CD4-positive, alpha-beta T cell (primary cell): ENCODE data around the gene FTCDNL1. TPM values are rescaled to one million over a fixed set of nuclear protein-coding genes. Genes with fewer than 3 reads are reported as not detected.

ENCODE experiments used
- ATAC-seq: fragments of 200-7000 bp; cut with Tn5 transposase; one replicate; pipeline ENCODE4 v1.10.0; 2022; ENCODE audit warnings: mild to moderate bottlenecking; ENCODE audit not compliant: poor library complexity
- CTCF ChIA-PET: fragments of 350-600 bp; sonication (Branson Sonifier 250); formaldehyde crosslinking; loops from one replicate; lab custom pipeline; 2021; ENCODE audit warnings: antibody characterized with exemption, inconsistent platforms; lab: Charles Lee
- POLR2A ChIA-PET: fragments of 350-600 bp; sonication (Branson Sonifier 250); formaldehyde crosslinking; loops from one replicate; lab custom pipeline; 2021; ENCODE audit warnings: antibody characterized with exemption, inconsistent platforms; lab: Charles Lee
- DNase-seq, 14 experiments: peaks; one replicate each; pipeline ENCODE4 v3.0.0-alpha.2; 2013 to 2020; ENCODE audit warnings: mixed read lengths in 2 of 14
- H3K27ac ChIP-seq, 2 donors: one replicate each; pipeline versions ENCODE4 v1.5.1 to v1.7.0; 2013; ENCODE audit warnings: low read length in 2 of 2, low read depth in 1 of 2, mild to moderate bottlenecking in 1 of 2
- H3K27me3 ChIP-seq, 2 experiments: 1 replicate in 1 of 2; 2 replicates in 1 of 2; pipeline versions ENCODE4 v1.6.1 to v1.7.0; 2013; ENCODE audit warnings: low read length in 2 of 2, control low read depth in 1 of 2, mild to moderate bottlenecking in 1 of 2, moderate library complexity in 1 of 2; ENCODE audit not compliant: insufficient read depth in 2 of 2, control insufficient read depth in 1 of 2
- H3K36me3 ChIP-seq: one replicate; pipeline ENCODE4 v1.6.1; 2013; ENCODE audit warnings: low read length, control low read depth; ENCODE audit not compliant: insufficient read depth
- H3K4me1 ChIP-seq: one replicate; pipeline ENCODE4 v1.6.1; 2013; ENCODE audit warnings: low read length, control low read depth; ENCODE audit not compliant: insufficient read depth
- H3K4me3 ChIP-seq: one replicate; pipeline ENCODE4 v1.5.1; 2013; ENCODE audit warnings: mild to moderate bottlenecking, low read length, moderate library complexity
- H3K9me3 ChIP-seq, 2 experiments: 1 replicate in 1 of 2; 2 replicates in 1 of 2; pipeline versions ENCODE4 v1.6.1 to v1.7.0; 2013; ENCODE audit warnings: low read length in 2 of 2, mild to moderate bottlenecking in 2 of 2, control low read depth in 1 of 2, moderate library complexity in 1 of 2; ENCODE audit not compliant: control insufficient read depth in 1 of 2, insufficient read depth in 1 of 2
- H3K27ac Mint-ChIP-seq: one replicate; pipeline ENCODE4 v1.8.0; 2020; ENCODE audit warnings: mixed read lengths
- H3K27me3 Mint-ChIP-seq: one replicate; pipeline ENCODE4 v1.8.0; 2021; ENCODE audit warnings: mixed read lengths
- H3K36me3 Mint-ChIP-seq: one replicate; pipeline ENCODE4 v1.8.0; 2021; ENCODE audit warnings: low read depth, mixed read lengths
- H3K4me1 Mint-ChIP-seq: one replicate; pipeline ENCODE4 v1.8.0; 2021; ENCODE audit warnings: low read depth, mixed read lengths
- H3K4me3 Mint-ChIP-seq: one replicate; pipeline ENCODE4 v1.8.0; 2020; ENCODE audit warnings: mild to moderate bottlenecking, mixed read lengths
- H3K9me3 Mint-ChIP-seq: one replicate; pipeline ENCODE4 v1.8.0; 2020; ENCODE audit warnings: mixed read lengths
- intact Hi-C, 2 experiments: fragments of 100-400 bp; cut with DNase I in 1 of 2; cut with micrococcal nuclease in 1 of 2; formaldehyde crosslinking; loops; one replicate each; pipeline versions ENCODE4 v1.15.1 to v1.9.0; 2023 to 2025; cut with DNase I, micrococcal nuclease
- total RNA-seq, 174 experiments: library from RNA in 2 of 174; stranded (reverse) in 2 of 174; gene quantifications; one replicate each; pipeline ENCODE4 v1.2.3 and lab custom pipeline; 2021 to 2026
- TF ChIP-seq, protein P1 (sequence below): fragments of 200-600 bp; IDR thresholded peaks from one replicate; pipeline ENCODE4 v1.8.0; 2022; ENCODE audit warnings: antibody characterized with exemption, mild to moderate bottlenecking

Gene FTCDNL1
- total RNA-seq, 2 experiments from 2014 or later = 0.78 to 1.3 TPM

DNA sequence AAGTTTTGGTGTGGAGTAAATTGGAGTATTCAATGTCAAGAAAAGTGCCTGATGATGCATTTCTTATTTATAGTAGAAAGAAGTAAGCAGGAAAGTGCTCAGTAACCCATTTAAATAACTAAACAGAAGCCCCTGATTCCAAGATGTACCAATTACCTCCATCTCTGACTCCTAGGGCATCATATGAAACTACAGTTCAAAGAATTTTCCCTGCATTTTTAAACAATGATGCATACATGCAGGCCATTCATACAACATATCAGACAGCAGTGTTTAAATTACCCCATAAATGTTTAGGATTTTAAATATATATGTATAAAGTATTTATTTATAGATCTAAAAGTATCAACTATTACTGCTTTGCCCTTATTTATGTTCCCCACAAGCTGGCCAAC lies 36.2 kb downstream of the FTCDNL1 start:
- CTCF ChIA-PET = no interaction called here

DNA sequence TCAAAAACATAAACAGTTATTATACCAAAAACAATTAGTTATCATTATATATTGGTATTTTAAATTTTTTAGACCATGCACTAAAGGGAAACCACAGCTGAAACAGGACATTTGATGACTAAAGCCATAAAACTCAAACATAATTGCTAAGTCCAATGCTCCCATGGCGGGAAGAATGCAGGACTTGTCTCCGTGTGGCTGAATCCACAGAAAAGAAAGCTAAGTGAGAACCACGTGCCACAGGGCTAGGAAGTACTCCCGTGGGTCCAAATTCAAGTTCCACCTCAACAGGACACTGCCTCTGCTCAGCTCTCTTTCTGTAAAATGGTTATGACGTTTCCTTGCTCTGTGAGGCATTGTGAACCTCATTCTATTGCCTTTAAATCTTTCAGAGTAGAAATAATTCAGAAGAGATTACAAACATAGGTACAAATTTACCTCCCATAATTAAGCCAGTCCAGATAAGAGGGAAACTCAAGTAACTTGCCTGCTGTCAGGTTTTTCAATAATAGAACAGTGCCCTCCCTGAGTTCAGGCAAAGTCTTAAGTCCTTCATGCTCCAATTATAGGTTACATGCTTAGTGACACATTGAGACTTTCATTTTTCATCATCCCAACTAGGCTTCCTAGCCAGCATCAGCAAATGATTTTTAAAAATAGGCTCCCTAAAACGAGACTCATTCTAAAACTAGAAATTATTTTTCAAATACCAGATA lies 36.7 kb downstream of the FTCDNL1 start:
- no peaks in the 10 kb centered on the region for H3K36me3 ChIP-seq
- ChIA-PET CTCF (no interaction called here), POLR2A (no interaction called here)
- no peaks in the 10 kb centered on the region for H3K9me3 ChIP-seq
- intact Hi-C loops = no loop called here
- DNase-seq (no peak), ATAC-seq (no peak)
- H3K27ac Mint-ChIP-seq = no peak overlapping the region
- TF ChIP-seq, protein P1, sequence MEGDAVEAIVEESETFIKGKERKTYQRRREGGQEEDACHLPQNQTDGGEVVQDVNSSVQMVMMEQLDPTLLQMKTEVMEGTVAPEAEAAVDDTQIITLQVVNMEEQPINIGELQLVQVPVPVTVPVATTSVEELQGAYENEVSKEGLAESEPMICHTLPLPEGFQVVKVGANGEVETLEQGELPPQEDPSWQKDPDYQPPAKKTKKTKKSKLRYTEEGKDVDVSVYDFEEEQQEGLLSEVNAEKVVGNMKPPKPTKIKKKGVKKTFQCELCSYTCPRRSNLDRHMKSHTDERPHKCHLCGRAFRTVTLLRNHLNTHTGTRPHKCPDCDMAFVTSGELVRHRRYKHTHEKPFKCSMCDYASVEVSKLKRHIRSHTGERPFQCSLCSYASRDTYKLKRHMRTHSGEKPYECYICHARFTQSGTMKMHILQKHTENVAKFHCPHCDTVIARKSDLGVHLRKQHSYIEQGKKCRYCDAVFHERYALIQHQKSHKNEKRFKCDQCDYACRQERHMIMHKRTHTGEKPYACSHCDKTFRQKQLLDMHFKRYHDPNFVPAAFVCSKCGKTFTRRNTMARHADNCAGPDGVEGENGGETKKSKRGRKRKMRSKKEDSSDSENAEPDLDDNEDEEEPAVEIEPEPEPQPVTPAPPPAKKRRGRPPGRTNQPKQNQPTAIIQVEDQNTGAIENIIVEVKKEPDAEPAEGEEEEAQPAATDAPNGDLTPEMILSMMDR = no peak
- H3K36me3 Mint-ChIP-seq = no peaks in the 10 kb centered on the region
- H3K27me3 ChIP-seq = no peaks in the 10 kb centered on the region
- no peaks in the 10 kb centered on the region for H3K27me3 Mint-ChIP-seq
- H3K9me3 Mint-ChIP-seq = no peaks in the 10 kb centered on the region
- H3K27ac ChIP-seq = no peak overlapping the region
- H3K4me3 Mint-ChIP-seq = no peak overlapping the region
- no peak overlapping the region for H3K4me3 ChIP-seq
- H3K4me1 ChIP-seq = no peaks in the 10 kb centered on the region
- no peaks in the 10 kb centered on the region for H3K4me1 Mint-ChIP-seq

More for the DNA sequence above, 36.2 kb downstream of the FTCDNL1 start:
- Histone ChIP-seq H3K27me3 (no peaks in the 10 kb centered on the region), H3K9me3 (no peaks in the 10 kb centered on the region), H3K27ac (no peak overlapping the region), H3K4me1 (no peaks in the 10 kb centered on the region), H3K4me3 (no peak overlapping the region), H3K36me3 (no peaks in the 10 kb centered on the region)
- POLR2A ChIA-PET = no interaction called here
- Mint-ChIP-seq H3K4me1 (no peaks in the 10 kb centered on the region), H3K36me3 (no peaks in the 10 kb centered on the region), H3K27me3 (no peaks in the 10 kb centered on the region), H3K4me3 (no peak overlapping the region), H3K9me3 (no peaks in the 10 kb centered on the region), H3K27ac (no peak overlapping the region)
- no peak for ATAC-seq
- no peak for DNase-seq
- TF ChIP-seq, protein P1 = no peak
- intact Hi-C loops = no loop called here

DNA sequence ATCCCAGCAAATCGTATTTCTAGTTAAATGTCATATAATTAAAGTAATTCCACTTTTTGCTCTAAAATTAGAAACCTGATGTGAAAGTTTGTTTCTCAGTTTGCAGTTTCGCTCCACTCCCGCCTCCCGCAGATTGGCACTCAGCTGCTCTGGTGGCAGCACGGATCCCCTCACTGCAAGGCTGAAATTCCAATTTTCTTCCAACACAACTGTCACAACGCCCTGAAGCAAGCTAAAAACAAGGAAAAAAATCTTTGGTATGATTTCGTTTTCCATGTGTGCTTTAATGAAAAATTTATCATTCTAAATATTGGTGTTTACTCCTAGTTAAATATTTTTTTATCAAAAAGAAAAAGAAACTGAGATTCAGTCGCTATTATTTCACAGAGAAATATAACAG lies 38.5 kb downstream of the FTCDNL1 start:
- no peak overlapping the region for H3K27ac Mint-ChIP-seq
- H3K36me3 ChIP-seq = no peaks in the 10 kb centered on the region
- intact Hi-C loops = no loop called here
- no peak overlapping the region for H3K4me3 Mint-ChIP-seq
- TF ChIP-seq, protein P1 = no peak
- ATAC-seq (no peak), DNase-seq (no peak)
- H3K4me1 Mint-ChIP-seq = no peaks in the 10 kb centered on the region
- H3K9me3 Mint-ChIP-seq = no peaks in the 10 kb centered on the region
- CTCF ChIA-PET = no interaction called here
- H3K27me3 ChIP-seq = no peaks in the 10 kb centered on the region
- H3K9me3 ChIP-seq = no peaks in the 10 kb centered on the region
- H3K36me3 Mint-ChIP-seq = no peaks in the 10 kb centered on the region
- H3K4me3 ChIP-seq = no peak overlapping the region
- POLR2A ChIA-PET = no interaction called here
- H3K27me3 Mint-ChIP-seq = no peaks in the 10 kb centered on the region
- H3K27ac ChIP-seq = no peak overlapping the region
- H3K4me1 ChIP-seq = no peaks in the 10 kb centered on the region
